GM12874 (cell line): ENCODE data around the gene NKX1-1.

Experiments used
- TF ChIP-seq, protein P1 (sequence below): IDR thresholded peaks from 2 replicates; pipeline ENCODE4 v1.5.1; 2011; ENCODE audit warnings: low read depth, mild to moderate bottlenecking, control low read depth, low read length, moderate library complexity; ENCODE audit not compliant: insufficient read depth

The NKX1-1 gene

GRCh38 chr4:1400831-1401408 is 5.3 kb downstream of the NKX1-1 start:
- TF ChIP-seq, protein P1, sequence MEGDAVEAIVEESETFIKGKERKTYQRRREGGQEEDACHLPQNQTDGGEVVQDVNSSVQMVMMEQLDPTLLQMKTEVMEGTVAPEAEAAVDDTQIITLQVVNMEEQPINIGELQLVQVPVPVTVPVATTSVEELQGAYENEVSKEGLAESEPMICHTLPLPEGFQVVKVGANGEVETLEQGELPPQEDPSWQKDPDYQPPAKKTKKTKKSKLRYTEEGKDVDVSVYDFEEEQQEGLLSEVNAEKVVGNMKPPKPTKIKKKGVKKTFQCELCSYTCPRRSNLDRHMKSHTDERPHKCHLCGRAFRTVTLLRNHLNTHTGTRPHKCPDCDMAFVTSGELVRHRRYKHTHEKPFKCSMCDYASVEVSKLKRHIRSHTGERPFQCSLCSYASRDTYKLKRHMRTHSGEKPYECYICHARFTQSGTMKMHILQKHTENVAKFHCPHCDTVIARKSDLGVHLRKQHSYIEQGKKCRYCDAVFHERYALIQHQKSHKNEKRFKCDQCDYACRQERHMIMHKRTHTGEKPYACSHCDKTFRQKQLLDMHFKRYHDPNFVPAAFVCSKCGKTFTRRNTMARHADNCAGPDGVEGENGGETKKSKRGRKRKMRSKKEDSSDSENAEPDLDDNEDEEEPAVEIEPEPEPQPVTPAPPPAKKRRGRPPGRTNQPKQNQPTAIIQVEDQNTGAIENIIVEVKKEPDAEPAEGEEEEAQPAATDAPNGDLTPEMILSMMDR, result no peak

- TF ChIP-seq, protein P1, result no peak
These were observed 5.9 kb downstream of the NKX1-1 start for GRCh38 chr4:1400191-1400805.

DNA sequence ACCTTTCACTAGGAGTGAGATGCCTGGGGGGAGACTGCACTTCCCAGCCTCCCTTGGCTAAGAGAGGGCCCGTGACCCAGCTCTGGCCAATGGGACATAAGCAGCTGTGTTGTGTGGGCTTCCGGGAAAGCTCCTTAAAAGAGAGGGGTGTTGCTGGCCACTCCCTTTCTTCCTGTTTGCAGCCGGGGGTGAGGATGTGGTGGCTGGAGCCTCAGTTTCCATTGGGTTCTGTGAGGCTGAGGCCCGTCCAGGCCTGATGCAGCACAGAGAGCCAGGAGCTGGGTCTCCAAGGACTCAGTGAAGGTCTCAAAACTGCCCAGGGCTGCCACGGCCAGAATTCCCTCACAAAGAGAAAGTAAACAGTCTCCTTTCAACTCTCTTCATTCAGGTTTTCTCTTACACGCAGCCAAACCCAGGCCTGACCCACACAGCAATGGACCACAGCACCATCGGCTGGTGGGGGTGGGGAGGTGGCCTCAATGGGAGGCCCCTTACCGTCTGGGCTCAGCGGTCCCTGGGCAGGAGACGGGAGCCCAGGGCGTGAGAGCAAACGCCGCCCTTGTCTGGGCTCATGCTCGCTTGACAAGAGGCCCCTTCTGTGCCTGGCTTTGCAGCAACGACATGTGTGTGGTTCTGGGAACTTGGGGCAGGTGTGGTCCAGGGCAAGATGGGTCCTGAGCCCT is 6.6 kb downstream of the NKX1-1 start:
- TF ChIP-seq, protein P1, result no peak

GRCh38 chr4:1398681-1399507 is 7.3 kb downstream of the NKX1-1 start:
- TF ChIP-seq, protein P1, result no peak

DNA sequence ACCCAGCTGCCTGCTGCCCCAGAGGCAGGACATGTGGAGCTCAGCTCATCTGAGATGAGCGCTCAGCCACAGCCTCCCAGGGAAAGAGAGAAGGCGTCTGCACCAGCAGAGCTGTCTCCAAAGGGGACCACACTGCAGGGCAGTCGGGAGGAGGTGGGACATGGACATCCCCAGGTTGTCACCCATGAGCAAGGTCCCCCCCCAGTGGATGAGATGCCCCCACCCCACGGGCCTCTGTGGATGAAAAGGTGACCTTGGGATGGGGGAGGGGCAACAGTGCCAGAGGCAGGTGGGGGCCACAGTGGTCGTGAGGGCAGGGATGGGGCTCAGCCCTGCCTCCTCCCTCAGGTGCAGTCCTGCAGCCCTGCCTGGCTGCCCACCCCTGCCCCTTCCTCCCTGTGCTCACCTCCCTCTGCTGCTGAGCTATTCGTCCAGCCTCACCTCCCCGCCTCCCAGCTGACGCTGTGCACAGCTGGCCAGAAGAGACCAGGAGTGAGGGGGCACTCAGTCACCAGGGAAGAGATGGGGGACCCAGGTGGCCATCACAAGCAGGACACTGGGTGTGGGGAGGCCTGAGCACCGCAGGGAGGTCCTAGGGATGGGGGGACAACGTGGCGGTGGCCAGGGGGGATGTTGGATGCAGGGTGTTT is 9.3 kb downstream of the NKX1-1 start:
- TF ChIP-seq, protein P1, result no peak

DNA sequence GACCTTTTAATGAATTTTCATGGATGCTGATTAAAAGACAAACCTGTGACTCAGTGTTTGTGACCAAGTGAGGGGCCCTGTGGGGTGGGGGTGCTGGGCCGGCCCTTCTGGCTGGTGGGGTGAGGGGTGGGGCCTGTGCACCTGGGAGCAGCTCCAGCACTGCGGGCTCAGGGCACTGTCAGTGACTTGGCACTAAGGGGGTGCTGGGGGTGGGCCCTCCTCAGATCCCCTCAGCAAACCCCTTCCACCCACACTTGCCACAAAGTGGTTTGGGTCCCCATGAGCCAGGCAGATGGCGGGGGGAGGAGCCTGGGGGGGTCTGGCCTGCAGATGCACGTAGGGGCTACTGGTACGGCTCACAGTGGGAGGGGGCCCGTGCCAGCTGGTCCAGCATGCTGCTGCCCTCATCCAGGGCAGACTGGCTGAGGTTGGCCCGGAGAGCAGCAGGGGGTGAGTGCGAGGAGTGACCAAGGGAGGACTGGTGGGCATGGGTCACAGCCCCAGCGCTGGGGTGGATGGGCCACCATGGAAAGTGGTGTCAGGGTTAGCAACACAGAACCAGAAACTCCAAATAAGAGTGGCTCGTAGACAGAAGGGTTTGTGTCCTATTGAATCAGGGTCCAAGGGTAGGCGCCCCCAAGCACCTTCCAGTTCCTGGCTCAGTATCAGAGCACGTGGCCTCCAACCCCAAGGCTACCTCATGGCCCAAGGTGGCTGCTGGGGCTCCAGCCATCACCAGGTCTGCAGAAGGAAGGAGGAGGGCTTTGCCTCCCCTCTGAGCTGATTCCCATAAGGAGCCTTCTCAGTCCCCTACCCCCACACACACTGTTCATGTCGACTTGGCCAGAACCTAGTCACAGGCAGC is 10.1 kb downstream of the NKX1-1 start:
- TF ChIP-seq, protein P1, result no peak
